Epithelial cell of esophagus (primary cell): Measurements from ENCODE around the gene RELT.

Source experiments
- DNase-seq: peaks from one replicate; pipeline ENCODE4 v3.0.0; 2010; ENCODE audit warnings: low read depth
- H3K4me3 ChIP-seq: 2 replicates; pipeline ENCODE4 v1.5.1; 2011; ENCODE audit warnings: mild to moderate bottlenecking, low read length, control low read depth
- CTCF ChIP-seq: IDR thresholded peaks from 2 replicates; pipeline ENCODE4 v1.5.1; 2011; ENCODE audit warnings: low read depth, mild to moderate bottlenecking, low read length, control low read depth, inconsistent platforms; ENCODE audit not compliant: insufficient read depth; ENCODE audit errors: missing control alignments

The RELT gene

GRCh38 chr11:73422886-73423285, 46.7 kb downstream of the RELT start:
- no peak overlapping the region for H3K4me3 ChIP-seq
- DNase-seq: no peak
- TF ChIP-seq CTCF: no peak

- no peak overlapping the region for H3K4me3 ChIP-seq
- DNase-seq: peak; percentile 70
- no peak for TF ChIP-seq CTCF
Observed at GRCh38 chr11:73423506-73423905, 47.3 kb downstream of the RELT start.

- no peak for DNase-seq
- no peak for TF ChIP-seq CTCF
- no peak overlapping the region for H3K4me3 ChIP-seq
Observed at GRCh38 chr11:73425108-73425507, 48.9 kb downstream of the RELT start.

GRCh38 chr11:73426219-73426850, 50.1 kb downstream of the RELT start:
- no peak overlapping the region for H3K4me3 ChIP-seq
- no peak for DNase-seq
- TF ChIP-seq CTCF: no peak

GRCh38 chr11:73428227-73428626, 52.0 kb downstream of the RELT start:
- no peak for TF ChIP-seq CTCF
- H3K4me3 ChIP-seq: no peak overlapping the region
- no peak for DNase-seq

GRCh38 chr11:73428699-73429098, 52.5 kb downstream of the RELT start:
- no peak for DNase-seq
- no peak for TF ChIP-seq CTCF
- H3K4me3 ChIP-seq: no peak overlapping the region

GRCh38 chr11:73429121-73429750, 53.0 kb downstream of the RELT start:
- no peak for TF ChIP-seq CTCF
- no peak overlapping the region for H3K4me3 ChIP-seq
- DNase-seq: peak; percentile 19
